Measurements from ENCODE around the gene SPSB1.

SPSB1 gene

GRCh38 chr1:9262096-9262986, 30.4 kb upstream of the SPSB1 start:
- Histone ChIP-seq H3K4me1 (ENCODE audit: control insufficient read depth, insufficient read depth, low read length) (no peaks in the 10 kb centered on the region), H3K4me3 (ENCODE audit: low read length) (no peak overlapping the region), H3K9ac (ENCODE audit: low read length) (no peak overlapping the region), H3K27me3 (ENCODE audit: control insufficient read depth, insufficient read depth, low read length) (no peaks in the 10 kb centered on the region), H3K36me3 (ENCODE audit: control insufficient read depth, insufficient read depth, low read length) (no peaks in the 10 kb centered on the region), H3K9me3 (ENCODE audit: control insufficient read depth, low read length) (no peaks in the 10 kb centered on the region)

GRCh38 chr1:9263276-9263855, 29.3 kb upstream of the SPSB1 start:
- no peak overlapping the region for H3K4me3 ChIP-seq (ENCODE audit: low read length)
- H3K27me3 ChIP-seq (ENCODE audit: control insufficient read depth, insufficient read depth, low read length): no peaks in the 10 kb centered on the region
- H3K9ac ChIP-seq (ENCODE audit: low read length): no peak overlapping the region
- H3K4me1 ChIP-seq (ENCODE audit: control insufficient read depth, insufficient read depth, low read length): no peaks in the 10 kb centered on the region
- H3K9me3 ChIP-seq (ENCODE audit: control insufficient read depth, low read length): no peaks in the 10 kb centered on the region
- no peaks in the 10 kb centered on the region for H3K36me3 ChIP-seq (ENCODE audit: control insufficient read depth, insufficient read depth, low read length)

- Histone ChIP-seq H3K27me3 (ENCODE audit: control insufficient read depth, insufficient read depth, low read length) (no peaks in the 10 kb centered on the region), H3K36me3 (ENCODE audit: control insufficient read depth, insufficient read depth, low read length) (no peaks in the 10 kb centered on the region), H3K4me3 (ENCODE audit: low read length) (no peak overlapping the region), H3K4me1 (ENCODE audit: control insufficient read depth, insufficient read depth, low read length) (no peaks in the 10 kb centered on the region), H3K9me3 (ENCODE audit: control insufficient read depth, low read length) (no peaks in the 10 kb centered on the region), H3K9ac (ENCODE audit: low read length) (no peak overlapping the region)
Observed at GRCh38 chr1:9263984-9264872, 28.5 kb upstream of the SPSB1 start.

GRCh38 chr1:9265037-9265436, 27.7 kb upstream of the SPSB1 start:
- Histone ChIP-seq H3K9ac (ENCODE audit: low read length) (no peak overlapping the region), H3K9me3 (ENCODE audit: control insufficient read depth, low read length) (no peaks in the 10 kb centered on the region), H3K36me3 (ENCODE audit: control insufficient read depth, insufficient read depth, low read length) (no peaks in the 10 kb centered on the region), H3K4me1 (ENCODE audit: control insufficient read depth, insufficient read depth, low read length) (no peaks in the 10 kb centered on the region), H3K4me3 (ENCODE audit: low read length) (no peak overlapping the region), H3K27me3 (ENCODE audit: control insufficient read depth, insufficient read depth, low read length) (no peaks in the 10 kb centered on the region)

- Histone ChIP-seq H3K4me3 (ENCODE audit: low read length) (no peak overlapping the region), H3K36me3 (ENCODE audit: control insufficient read depth, insufficient read depth, low read length) (no peaks in the 10 kb centered on the region), H3K4me1 (ENCODE audit: control insufficient read depth, insufficient read depth, low read length) (no peaks in the 10 kb centered on the region), H3K9me3 (ENCODE audit: control insufficient read depth, low read length) (no peaks in the 10 kb centered on the region), H3K9ac (ENCODE audit: low read length) (no peak overlapping the region), H3K27me3 (ENCODE audit: control insufficient read depth, insufficient read depth, low read length) (no peaks in the 10 kb centered on the region)
Observed at GRCh38 chr1:9265968-9266367, 26.7 kb upstream of the SPSB1 start.

GRCh38 chr1:9267352-9267686, 25.4 kb upstream of the SPSB1 start:
- Histone ChIP-seq H3K27me3 (ENCODE audit: control insufficient read depth, insufficient read depth, low read length) (no peaks in the 10 kb centered on the region), H3K4me1 (ENCODE audit: control insufficient read depth, insufficient read depth, low read length) (no peaks in the 10 kb centered on the region), H3K9ac (ENCODE audit: low read length) (no peak overlapping the region), H3K4me3 (ENCODE audit: low read length) (no peak overlapping the region), H3K9me3 (ENCODE audit: control insufficient read depth, low read length) (no peaks in the 10 kb centered on the region), H3K36me3 (ENCODE audit: control insufficient read depth, insufficient read depth, low read length) (no peaks in the 10 kb centered on the region)

GRCh38 chr1:9267827-9268581, 24.7 kb upstream of the SPSB1 start:
- H3K27me3 ChIP-seq (ENCODE audit: control insufficient read depth, insufficient read depth, low read length): no peaks in the 10 kb centered on the region
- no peaks in the 10 kb centered on the region for H3K9me3 ChIP-seq (ENCODE audit: control insufficient read depth, low read length)
- H3K4me3 ChIP-seq (ENCODE audit: low read length): no peak overlapping the region
- H3K9ac ChIP-seq (ENCODE audit: low read length): no peak overlapping the region
- H3K4me1 ChIP-seq (ENCODE audit: control insufficient read depth, insufficient read depth, low read length): no peaks in the 10 kb centered on the region
- no peaks in the 10 kb centered on the region for H3K36me3 ChIP-seq (ENCODE audit: control insufficient read depth, insufficient read depth, low read length)

- Histone ChIP-seq H3K4me3 (ENCODE audit: low read length) (no peak overlapping the region), H3K36me3 (ENCODE audit: control insufficient read depth, insufficient read depth, low read length) (no peaks in the 10 kb centered on the region), H3K27me3 (ENCODE audit: control insufficient read depth, insufficient read depth, low read length) (no peaks in the 10 kb centered on the region), H3K4me1 (ENCODE audit: control insufficient read depth, insufficient read depth, low read length) (no peaks in the 10 kb centered on the region), H3K9ac (ENCODE audit: low read length) (no peak overlapping the region), H3K9me3 (ENCODE audit: control insufficient read depth, low read length) (no peaks in the 10 kb centered on the region)
Observed at GRCh38 chr1:9269078-9269501, 23.6 kb upstream of the SPSB1 start.

- H3K27me3 ChIP-seq (ENCODE audit: control insufficient read depth, insufficient read depth, low read length): no peaks in the 10 kb centered on the region
- no peaks in the 10 kb centered on the region for H3K9me3 ChIP-seq (ENCODE audit: control insufficient read depth, low read length)
- H3K9ac ChIP-seq (ENCODE audit: low read length): no peak overlapping the region
- H3K36me3 ChIP-seq (ENCODE audit: control insufficient read depth, insufficient read depth, low read length): no peaks in the 10 kb centered on the region
- H3K4me1 ChIP-seq (ENCODE audit: control insufficient read depth, insufficient read depth, low read length): no peaks in the 10 kb centered on the region
- H3K4me3 ChIP-seq (ENCODE audit: low read length): no peak overlapping the region
Observed at GRCh38 chr1:9269721-9270120, 23.0 kb upstream of the SPSB1 start.

- Histone ChIP-seq H3K9ac (ENCODE audit: low read length) (no peak overlapping the region), H3K4me3 (ENCODE audit: low read length) (no peak overlapping the region), H3K4me1 (ENCODE audit: control insufficient read depth, insufficient read depth, low read length) (no peaks in the 10 kb centered on the region), H3K27me3 (ENCODE audit: control insufficient read depth, insufficient read depth, low read length) (no peaks in the 10 kb centered on the region), H3K36me3 (ENCODE audit: control insufficient read depth, insufficient read depth, low read length) (no peaks in the 10 kb centered on the region), H3K9me3 (ENCODE audit: control insufficient read depth, low read length) (no peaks in the 10 kb centered on the region)
Observed at GRCh38 chr1:9270290-9270883, 22.3 kb upstream of the SPSB1 start.

- no peaks in the 10 kb centered on the region for H3K36me3 ChIP-seq (ENCODE audit: control insufficient read depth, insufficient read depth, low read length)
- H3K4me1 ChIP-seq (ENCODE audit: control insufficient read depth, insufficient read depth, low read length): no peaks in the 10 kb centered on the region
- H3K4me3 ChIP-seq (ENCODE audit: low read length): no peak overlapping the region
- H3K27me3 ChIP-seq (ENCODE audit: control insufficient read depth, insufficient read depth, low read length): no peaks in the 10 kb centered on the region
- no peaks in the 10 kb centered on the region for H3K9me3 ChIP-seq (ENCODE audit: control insufficient read depth, low read length)
- H3K9ac ChIP-seq (ENCODE audit: low read length): no peak overlapping the region
Observed at GRCh38 chr1:9271283-9271682, 21.4 kb upstream of the SPSB1 start.

All from mucosa of stomach (tissue), 1 donor.